Caco-2 (cell line): ENCODE data around the gene GRHL3. TPM values are rescaled to one million over a fixed set of nuclear protein-coding genes. Genes with fewer than 3 reads are reported as not detected.

Source experiments
- BruUV-seq: library from RNA; stranded (reverse); fragments of 400-500 nt; replicated peaks from 2 replicates; lab custom pipeline; 2021; lab: Mats Ljungman, UMichigan
- CTCF ChIA-PET: fragments of 300-600 bp; sonication (Branson Sonifier 250); formaldehyde crosslinking; loops from one replicate; lab custom pipeline; 2022; ENCODE audit warnings: antibody characterized with exemption; lab: Charles Lee
- POLR2A ChIA-PET: fragments of 300-600 bp; sonication (Branson Sonifier 250); formaldehyde crosslinking; loops from one replicate; lab custom pipeline; 2022; ENCODE audit warnings: antibody characterized with exemption; lab: Charles Lee
- DNase-seq, 2 experiments: peaks; one replicate each; pipeline versions ENCODE4 v3.0.0 to v3.0.0-alpha.2; 2020 to 2022
- H3K27me3 ChIP-seq: replicated peaks from 2 replicates; pipeline ENCODE4 v1.6.0; 2011; ENCODE audit warnings: low read length; ENCODE audit not compliant: control insufficient read depth, insufficient read depth
- H3K36me3 ChIP-seq: 2 replicates; pipeline ENCODE4 v1.5.1; 2011; ENCODE audit warnings: low read length; ENCODE audit not compliant: control insufficient read depth, insufficient read depth
- H3K4me1 ChIP-seq: fragments of 250-450 bp; sonication (Bioruptor Pico); 2 replicates; pipeline ENCODE4 v1.5.1; 2020; ENCODE audit warnings: mild to moderate bottlenecking
- H3K4me3 ChIP-seq: 2 replicates; pipeline ENCODE4 v1.5.1; 2011; ENCODE audit warnings: low read depth, mild to moderate bottlenecking, control low read depth, low read length
- H3K9me3 ChIP-seq: fragments of 250-450 bp; sonication (Bioruptor Pico); 2 replicates; pipeline ENCODE4 v1.5.1; 2020; ENCODE audit warnings: mild to moderate bottlenecking, moderate library complexity
- H3K27ac Mint-ChIP-seq: one replicate; pipeline ENCODE4 v1.8.0; 2022; ENCODE audit warnings: mixed read lengths; ENCODE audit not compliant: unreplicated experiment
- H3K27me3 Mint-ChIP-seq: one replicate; pipeline ENCODE4 v1.8.0; 2022; ENCODE audit warnings: mixed read lengths; ENCODE audit not compliant: insufficient read depth, unreplicated experiment
- H3K36me3 Mint-ChIP-seq: one replicate; pipeline ENCODE4 v1.8.0; 2022; ENCODE audit warnings: mild to moderate bottlenecking, mixed read lengths; ENCODE audit not compliant: insufficient read depth, unreplicated experiment
- H3K4me1 Mint-ChIP-seq: one replicate; pipeline ENCODE4 v1.8.0; 2022; ENCODE audit warnings: low read depth, mixed read lengths; ENCODE audit not compliant: unreplicated experiment
- H3K4me3 Mint-ChIP-seq: one replicate; pipeline ENCODE4 v1.8.0; 2022; ENCODE audit warnings: mild to moderate bottlenecking, moderate library complexity, mixed read lengths; ENCODE audit not compliant: unreplicated experiment
- H3K9me3 Mint-ChIP-seq: one replicate; pipeline ENCODE4 v1.8.0; 2022; ENCODE audit warnings: mixed read lengths; ENCODE audit not compliant: unreplicated experiment
- CTCF ChIP-seq, 2 experiments: fragments of 200-600 bp in 1 of 2; IDR thresholded peaks; 1 replicate in 1 of 2; 2 replicates in 1 of 2; pipeline versions ENCODE4 v1.5.1 to v1.8.0; 2011 to 2022; ENCODE audit warnings: antibody characterized with exemption in 1 of 2, control low read depth in 1 of 2, inconsistent platforms in 1 of 2, low read depth in 1 of 2, low read length in 1 of 2, mild to moderate bottlenecking in 1 of 2, moderate library complexity in 1 of 2; ENCODE audit not compliant: insufficient read depth in 1 of 2, severe bottlenecking in 1 of 2, unreplicated experiment in 1 of 2
- intact Hi-C: fragments of 100-400 bp; cut with micrococcal nuclease; formaldehyde crosslinking; loops from one replicate; pipeline ENCODE4 v1.10.0; 2022; ENCODE audit not compliant: unreplicated experiment
- total RNA-seq: library from RNA; stranded (reverse); gene quantifications from 2 replicates; pipeline ENCODE4 v1.2.3, GENCODE V29; 2022

Gene GRHL3
- total RNA-seq, 1 experiment from 2014 or later: 2.3 TPM

GRCh38 chr1:24308365-24309015, 10.7 kb upstream of the GRHL3 start:
- ChIA-PET POLR2A (no interaction called here), CTCF (interaction anchor here (2.4 to 2.6 kb wide), 2 partner anchors 83 to 109 kb away, joined by 5 read pairs; no protein-coding TSS in a partner anchor)
- no peaks in the 10 kb centered on the region for H3K9me3 Mint-ChIP-seq
- peaks cover 7% of the 10 kb centered on the region for H3K4me1 Mint-ChIP-seq
- Histone ChIP-seq H3K4me1 (0 out of 2 replicates have a peak, but pooled peaks cover 6% of the 10 kb centered on the region), H3K9me3 (no peaks in the 10 kb centered on the region), H3K27me3 (no peaks in the 10 kb centered on the region), H3K4me3 (no peak overlapping the region), H3K36me3 (no peaks in the 10 kb centered on the region)
- intact Hi-C loops: loop anchor here (10.0 kb wide), 1 partner anchor 104 kb away; no protein-coding TSS in a partner anchor
- no TSS peak for BruUV-seq
- H3K27ac Mint-ChIP-seq: no peak overlapping the region
- H3K27me3 Mint-ChIP-seq: no peaks in the 10 kb centered on the region
- peak in 1 of 2 experiments; percentile 14 for DNase-seq
- TF ChIP-seq CTCF (IDR thresholded peaks at IDR 0.05; ENCODE audit: insufficient read depth in 1 of 2, low read depth in 1 of 2, low read length in 1 of 2, severe bottlenecking in 1 of 2, unreplicated experiment in 1 of 2): peak in 1 of 2 experiments; percentile 17
- H3K36me3 Mint-ChIP-seq: no peaks in the 10 kb centered on the region
- H3K4me3 Mint-ChIP-seq: no peak overlapping the region

DNA sequence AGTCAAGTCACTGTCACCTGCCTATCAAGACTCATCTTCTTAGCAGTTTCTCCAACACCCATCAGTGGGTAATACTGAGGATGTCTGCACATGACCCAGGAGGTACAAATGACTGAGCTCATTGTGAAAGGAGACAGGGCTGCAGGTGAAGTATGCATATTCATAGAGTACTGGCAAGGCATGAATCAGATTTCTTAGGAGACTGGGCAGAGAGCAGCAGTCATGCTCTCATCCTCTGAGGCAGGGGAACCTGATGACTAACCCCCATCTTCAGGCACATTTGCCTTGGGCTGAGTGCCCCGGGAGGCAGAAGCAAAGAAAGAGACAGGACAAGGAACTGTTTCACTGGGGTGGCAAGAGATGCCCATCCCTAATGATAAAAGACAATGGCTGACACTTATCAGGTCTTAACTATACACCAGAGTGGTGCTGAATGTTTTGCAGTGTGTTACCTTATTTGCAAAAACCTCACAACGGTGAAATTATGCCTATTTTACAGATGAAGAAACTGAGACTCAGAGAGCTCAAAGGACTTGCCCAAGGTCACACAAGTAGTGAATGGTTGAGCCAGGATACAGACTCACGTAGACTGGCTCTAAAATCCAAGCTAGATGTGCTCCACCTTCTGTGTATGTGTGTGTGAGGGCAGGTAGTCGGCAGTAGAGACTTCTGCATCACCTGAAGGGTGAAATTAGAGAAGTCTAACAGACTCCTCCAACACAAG, 9.2 kb upstream of the GRHL3 start:
- H3K36me3 Mint-ChIP-seq: no peaks in the 10 kb centered on the region
- BruUV-seq: no TSS peak
- no peak overlapping the region for H3K4me3 Mint-ChIP-seq
- no peaks in the 10 kb centered on the region for H3K27me3 Mint-ChIP-seq
- Histone ChIP-seq H3K4me1 (0 out of 2 replicates have a peak, but pooled peaks cover 6% of the 10 kb centered on the region), H3K4me3 (no peak overlapping the region), H3K36me3 (no peaks in the 10 kb centered on the region), H3K9me3 (no peaks in the 10 kb centered on the region), H3K27me3 (no peaks in the 10 kb centered on the region)
- no peak for TF ChIP-seq CTCF (IDR thresholded peaks at IDR 0.05; ENCODE audit: insufficient read depth in 1 of 2, low read depth in 1 of 2, low read length in 1 of 2, severe bottlenecking in 1 of 2, unreplicated experiment in 1 of 2)
- CTCF ChIA-PET: interaction anchor here (2.6 kb wide), 1 partner anchor 81 kb away, joined by 5 read pairs; no protein-coding TSS in a partner anchor
- H3K27ac Mint-ChIP-seq: no peak overlapping the region
- DNase-seq: no peak
- POLR2A ChIA-PET: no interaction called here
- intact Hi-C loops: loop anchor here (10.0 kb wide), 1 partner anchor 105 kb away; no protein-coding TSS in a partner anchor
- H3K9me3 Mint-ChIP-seq: no peaks in the 10 kb centered on the region
- peaks cover 7% of the 10 kb centered on the region for H3K4me1 Mint-ChIP-seq

GRCh38 chr1:24311234-24311633, 7.9 kb upstream of the GRHL3 start:
- intact Hi-C loops: no loop called here

More at GRCh38 chr1:24311234-24311633, 7.9 kb upstream of the GRHL3 start:
- Mint-ChIP-seq H3K4me3 (no peak overlapping the region), H3K4me1 (peaks cover 7% of the 10 kb centered on the region), H3K36me3 (no peaks in the 10 kb centered on the region), H3K27me3 (no peaks in the 10 kb centered on the region), H3K27ac (no peak overlapping the region), H3K9me3 (no peaks in the 10 kb centered on the region)
- no peak for DNase-seq
- Histone ChIP-seq H3K4me1 (0 out of 2 replicates have a peak, but pooled peaks cover 6% of the 10 kb centered on the region), H3K27me3 (no peaks in the 10 kb centered on the region), H3K4me3 (no peak overlapping the region), H3K9me3 (no peaks in the 10 kb centered on the region), H3K36me3 (no peaks in the 10 kb centered on the region)
- POLR2A ChIA-PET: no interaction called here
- no TSS peak for BruUV-seq
- TF ChIP-seq CTCF (IDR thresholded peaks at IDR 0.05; ENCODE audit: insufficient read depth in 1 of 2, low read depth in 1 of 2, low read length in 1 of 2, severe bottlenecking in 1 of 2, unreplicated experiment in 1 of 2): no peak
- CTCF ChIA-PET: no interaction called here
